Measurements from ENCODE around the gene RAP1GAP2. TPM values are rescaled to one million over a fixed set of nuclear protein-coding genes. Genes with fewer than 3 reads are reported as not detected.

The RAP1GAP2 gene
- total RNA-seq, 2 experiments from 2014 or later: 11.3 to 28.2 TPM

DNA sequence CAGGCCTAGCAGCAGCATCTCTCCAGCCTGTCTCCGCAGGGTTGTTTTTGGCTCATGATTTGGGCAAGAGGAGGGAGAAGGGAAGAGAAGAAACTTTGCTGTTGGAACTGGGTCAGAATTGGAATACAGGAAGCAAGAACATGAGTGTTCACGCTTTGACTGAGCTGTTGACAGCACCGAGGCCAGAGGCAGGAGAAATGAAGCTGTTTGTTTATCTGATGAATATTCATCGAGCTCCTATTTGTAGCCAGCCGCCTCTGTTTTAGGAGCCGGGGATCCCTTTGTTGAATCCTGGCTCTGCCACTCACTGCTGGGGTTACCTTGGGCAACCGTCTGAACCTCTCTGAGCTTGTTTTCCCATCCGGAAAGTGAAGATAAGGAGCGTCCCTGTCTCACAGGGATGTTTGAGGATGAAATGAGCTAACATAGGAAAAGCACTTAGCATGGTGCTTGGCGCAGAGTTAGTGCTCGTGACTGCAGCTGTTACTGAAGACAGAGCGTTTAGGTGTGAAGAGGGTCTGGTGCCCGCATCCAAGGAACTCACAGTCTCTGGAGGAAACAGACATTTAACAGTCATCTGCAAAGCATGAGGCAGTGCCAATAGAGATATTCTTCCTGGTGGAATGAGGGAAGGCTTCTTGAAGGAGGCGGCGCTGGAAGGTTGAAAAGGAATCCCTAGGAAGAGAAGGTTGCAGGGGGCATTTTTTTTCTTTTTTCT is 29.2 kb downstream of the RAP1GAP2 start:
- ChIA-PET CTCF (ENCODE audit: unreplicated experiment) (interaction anchor here (1.0 to 1.3 kb wide), 2 partner anchors 11 to 23 kb away, joined by 6 to 7 read pairs; no protein-coding TSS in a partner anchor), POLR2A (interaction anchor here (0.8 kb wide), 1 partner anchor 11 kb away, joined by 4 read pairs; no protein-coding TSS in a partner anchor)
- Histone ChIP-seq H3K9me3 (ENCODE audit: low read length) (no peaks in the 10 kb centered on the region), H3K4me3 (ENCODE audit: low read depth, low read length, poor library complexity, severe bottlenecking) (no peak overlapping the region), H4K20me1 (ENCODE audit: insufficient read depth, low read length) (no peaks in the 10 kb centered on the region), H3K79me2 (ENCODE audit: insufficient read depth, low read depth, low read length) (no peaks in the 10 kb centered on the region), H3K9me2 (ENCODE audit: insufficient read depth, low read length) (no peaks in the 10 kb centered on the region), H3K36me3 (ENCODE audit: insufficient read depth, low read length) (no peaks in the 10 kb centered on the region), H3K27ac (ENCODE audit: low read depth, low read length, poor library complexity, severe bottlenecking) (no peak overlapping the region), H2AFZ (ENCODE audit: low read length) (peak overlapping the region; percentile 42; the same call in 1 of the 2 replicates), H3K4me1 (ENCODE audit: insufficient read depth, low read length, poor library complexity, severe bottlenecking) (peaks cover 26% of the 10 kb centered on the region), H3K4me2 (ENCODE audit: low read length) (peak overlapping the region; percentile 4; the same call in 1 of the 2 replicates)
- intact Hi-C loops (cut with micrococcal nuclease; ENCODE audit: unreplicated experiment): no loop called here
- no peak for DNase-seq (ENCODE audit: low spot score)
- BruUV-seq (replicated peaks): no TSS peak
- TF ChIP-seq EZH2phosphoT487 (IDR thresholded peaks at IDR 0.05; ENCODE audit: borderline replicate concordance, low read depth, low read length): no peak
- TF ChIP-seq, protein P1, sequence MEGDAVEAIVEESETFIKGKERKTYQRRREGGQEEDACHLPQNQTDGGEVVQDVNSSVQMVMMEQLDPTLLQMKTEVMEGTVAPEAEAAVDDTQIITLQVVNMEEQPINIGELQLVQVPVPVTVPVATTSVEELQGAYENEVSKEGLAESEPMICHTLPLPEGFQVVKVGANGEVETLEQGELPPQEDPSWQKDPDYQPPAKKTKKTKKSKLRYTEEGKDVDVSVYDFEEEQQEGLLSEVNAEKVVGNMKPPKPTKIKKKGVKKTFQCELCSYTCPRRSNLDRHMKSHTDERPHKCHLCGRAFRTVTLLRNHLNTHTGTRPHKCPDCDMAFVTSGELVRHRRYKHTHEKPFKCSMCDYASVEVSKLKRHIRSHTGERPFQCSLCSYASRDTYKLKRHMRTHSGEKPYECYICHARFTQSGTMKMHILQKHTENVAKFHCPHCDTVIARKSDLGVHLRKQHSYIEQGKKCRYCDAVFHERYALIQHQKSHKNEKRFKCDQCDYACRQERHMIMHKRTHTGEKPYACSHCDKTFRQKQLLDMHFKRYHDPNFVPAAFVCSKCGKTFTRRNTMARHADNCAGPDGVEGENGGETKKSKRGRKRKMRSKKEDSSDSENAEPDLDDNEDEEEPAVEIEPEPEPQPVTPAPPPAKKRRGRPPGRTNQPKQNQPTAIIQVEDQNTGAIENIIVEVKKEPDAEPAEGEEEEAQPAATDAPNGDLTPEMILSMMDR (conservative IDR thresholded peaks at IDR 0.05; ENCODE audit: low read length): no peak

DNA sequence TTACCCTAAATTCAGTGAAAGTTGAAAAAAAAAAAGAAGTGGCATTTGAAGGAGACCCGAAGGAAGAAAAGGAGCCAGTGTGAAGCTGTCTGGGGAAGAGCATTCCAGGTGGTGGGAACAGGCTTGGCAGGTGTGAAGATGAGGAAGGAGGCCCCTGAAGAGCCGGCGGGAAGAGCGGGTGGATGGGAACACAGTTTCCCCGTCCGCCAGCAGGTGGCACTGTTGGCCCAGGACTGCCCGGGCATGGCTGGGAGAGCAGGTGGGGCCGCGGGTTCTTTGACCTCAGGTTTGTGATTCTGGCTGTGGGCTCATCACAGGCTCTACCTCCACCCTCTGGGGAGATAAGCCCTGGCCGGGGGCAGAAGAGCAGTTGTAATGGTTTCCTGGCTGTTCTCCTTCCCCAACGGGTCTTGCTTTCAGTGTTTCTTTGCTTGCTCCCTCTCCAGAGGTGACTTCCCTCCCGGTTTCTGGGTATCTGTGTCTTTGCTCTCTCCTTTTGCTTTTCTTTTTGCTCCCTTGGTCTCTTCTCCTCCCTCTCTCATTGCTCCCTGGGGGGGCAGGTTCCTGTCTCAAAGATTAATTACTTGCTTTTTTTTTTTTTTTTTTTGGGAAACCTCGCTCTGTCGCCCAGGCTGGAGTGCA is 32.3 kb downstream of the RAP1GAP2 start:
- no peaks in the 10 kb centered on the region for H3K36me3 ChIP-seq (ENCODE audit: insufficient read depth, low read length)
- no peaks in the 10 kb centered on the region for H3K9me2 ChIP-seq (ENCODE audit: insufficient read depth, low read length)
- H3K4me1 ChIP-seq (ENCODE audit: insufficient read depth, low read length, poor library complexity, severe bottlenecking): peaks cover 26% of the 10 kb centered on the region
- no peak overlapping the region for H3K27ac ChIP-seq (ENCODE audit: low read depth, low read length, poor library complexity, severe bottlenecking)
- H2AFZ ChIP-seq (ENCODE audit: low read length): peak overlapping the region; percentile 38; the same call in 1 of the 2 replicates
- H3K9me3 ChIP-seq (ENCODE audit: low read length): no peaks in the 10 kb centered on the region
- TF ChIP-seq, protein P1 (conservative IDR thresholded peaks at IDR 0.05; ENCODE audit: low read length): peak; percentile 88
- TF ChIP-seq EZH2phosphoT487 (IDR thresholded peaks at IDR 0.05; ENCODE audit: borderline replicate concordance, low read depth, low read length): no peak
- intact Hi-C loops (cut with micrococcal nuclease; ENCODE audit: unreplicated experiment): loop anchor here (1.0 to 2.0 kb wide), 2 partner anchors 42 to 185 kb away; no protein-coding TSS in a partner anchor
- H3K79me2 ChIP-seq (ENCODE audit: insufficient read depth, low read depth, low read length): no peaks in the 10 kb centered on the region
- POLR2A ChIA-PET: interaction anchor here (0.6 to 0.9 kb wide), 3 partner anchors 127 to 328 kb away, joined by 5 to 6 read pairs (median 6); no protein-coding TSS in a partner anchor
- DNase-seq (ENCODE audit: low spot score): peak; percentile 87
- H3K4me2 ChIP-seq (ENCODE audit: low read length): peak overlapping the region; percentile 43
- BruUV-seq (replicated peaks): no TSS peak
- H3K4me3 ChIP-seq (ENCODE audit: low read depth, low read length, poor library complexity, severe bottlenecking): no peak overlapping the region
- CTCF ChIA-PET (ENCODE audit: unreplicated experiment): no interaction called here
- no peaks in the 10 kb centered on the region for H4K20me1 ChIP-seq (ENCODE audit: insufficient read depth, low read length)
